ENCODE results near the gene THAP8.
A peak's percentile ranks its signal among the peaks of the same experiment; 100 is the strongest.
"Not testable (repeated sequence)": the region's sequence is repeated elsewhere in the genome, so short reads cannot be mapped to it uniquely, and the experiment has no call there.

Gene THAP8

GRCh38 chr19:36068810-36069499, 14.9 kb upstream of the THAP8 start:
- DNase-seq (ENCODE audit: low read depth), result not testable (repeated sequence)

GRCh38 chr19:36067681-36068080, 13.6 kb upstream of the THAP8 start:
- no peak for DNase-seq (ENCODE audit: low read depth)

DNA sequence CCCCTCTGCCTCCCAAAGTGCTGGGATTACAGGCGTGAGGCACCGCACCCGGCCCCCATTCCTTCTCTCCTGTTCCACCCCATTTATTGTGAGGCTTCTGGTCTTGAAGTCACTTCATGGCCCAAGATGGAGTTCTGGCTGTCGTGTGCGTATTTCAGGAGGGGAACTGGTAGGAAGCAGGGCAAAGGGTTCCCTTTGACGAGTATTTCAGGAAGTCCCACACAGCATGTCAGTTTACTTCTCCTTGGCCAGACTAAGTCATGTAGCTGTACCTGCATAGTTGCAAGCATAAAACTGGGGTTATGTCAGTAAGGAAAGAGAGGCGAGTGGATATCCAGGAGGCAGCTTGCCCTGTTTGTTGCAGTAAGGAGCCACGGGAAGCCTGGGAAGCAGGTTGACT, 10.7 kb upstream of the THAP8 start:
- DNase-seq (ENCODE audit: low read depth), result no peak

- DNase-seq (ENCODE audit: low read depth), result no peak
Measured at GRCh38 chr19:36061367-36061766, 7.3 kb upstream of the THAP8 start.

- DNase-seq (ENCODE audit: low read depth), result no peak
Measured at GRCh38 chr19:36060430-36060829, 6.3 kb upstream of the THAP8 start.

DNA sequence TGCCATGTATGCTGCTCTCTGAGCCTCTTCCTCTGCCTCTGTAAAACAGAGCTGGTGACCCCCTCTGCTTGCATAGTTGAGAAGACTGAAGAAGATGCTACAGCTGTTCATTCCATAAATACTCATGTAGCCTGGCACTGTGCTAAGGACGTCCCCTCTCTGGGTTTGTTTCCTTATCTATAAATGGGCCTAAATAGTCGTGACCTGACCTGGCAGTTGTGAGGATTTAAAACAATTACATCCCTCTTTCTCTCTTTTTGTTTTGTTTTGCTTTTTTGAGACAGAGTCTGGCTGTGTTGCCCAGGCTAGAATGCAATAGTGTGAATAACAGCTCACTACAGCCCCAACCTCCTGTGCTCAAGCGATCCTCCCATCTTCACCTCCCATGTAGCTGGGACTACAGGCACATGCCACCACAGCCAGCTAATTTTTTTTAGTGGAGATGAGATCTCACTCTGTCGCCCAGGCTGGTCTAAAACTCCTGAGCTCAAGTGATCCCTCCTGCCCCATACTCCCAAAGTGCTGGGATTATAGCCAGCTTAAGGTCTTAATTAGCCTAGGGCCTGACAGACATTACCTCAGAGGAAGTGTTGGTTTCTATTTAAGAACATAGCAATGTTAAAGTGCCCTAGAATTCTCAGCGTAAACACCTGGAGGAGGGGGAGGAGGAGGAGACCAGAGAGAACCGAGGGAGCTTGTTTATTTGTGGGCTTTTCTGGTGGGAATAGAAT, 5.3 kb upstream of the THAP8 start:
- DNase-seq (ENCODE audit: low read depth), result no peak

DNA sequence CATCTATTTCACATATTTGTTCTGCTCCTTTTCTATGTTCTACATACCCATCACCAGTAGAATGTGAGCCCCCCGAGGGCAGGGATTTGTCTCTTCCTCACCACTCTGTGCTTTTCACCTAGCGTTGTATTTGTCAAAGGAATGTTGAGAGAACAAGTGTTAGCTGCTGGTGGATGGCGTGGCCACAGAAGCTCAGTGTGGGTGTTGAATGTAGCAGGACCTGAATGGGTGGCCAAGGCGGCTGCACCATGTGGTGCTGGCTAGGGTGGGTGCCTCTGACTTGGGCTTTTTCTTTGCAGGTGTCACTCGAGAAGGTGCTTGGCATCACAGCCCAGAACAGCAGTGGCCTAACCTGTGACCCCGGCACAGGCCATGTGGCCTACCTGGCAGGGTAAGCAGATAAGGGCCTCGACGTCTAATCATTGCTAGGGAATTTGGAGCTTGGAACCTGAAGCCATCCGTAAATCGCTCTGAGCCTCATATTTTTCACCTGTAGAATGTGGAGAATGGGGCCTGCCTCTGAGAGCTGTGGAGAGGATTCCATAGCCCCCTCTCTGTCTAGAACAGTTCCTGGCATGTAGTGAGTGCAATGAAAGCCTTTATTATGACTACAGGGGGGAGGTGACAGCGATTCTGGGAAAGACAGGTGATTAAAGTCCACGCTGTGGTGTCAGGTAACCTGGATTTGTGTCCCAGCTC, 4.5 kb upstream of the THAP8 start:
- DNase-seq (ENCODE audit: low read depth), result no peak

DNA sequence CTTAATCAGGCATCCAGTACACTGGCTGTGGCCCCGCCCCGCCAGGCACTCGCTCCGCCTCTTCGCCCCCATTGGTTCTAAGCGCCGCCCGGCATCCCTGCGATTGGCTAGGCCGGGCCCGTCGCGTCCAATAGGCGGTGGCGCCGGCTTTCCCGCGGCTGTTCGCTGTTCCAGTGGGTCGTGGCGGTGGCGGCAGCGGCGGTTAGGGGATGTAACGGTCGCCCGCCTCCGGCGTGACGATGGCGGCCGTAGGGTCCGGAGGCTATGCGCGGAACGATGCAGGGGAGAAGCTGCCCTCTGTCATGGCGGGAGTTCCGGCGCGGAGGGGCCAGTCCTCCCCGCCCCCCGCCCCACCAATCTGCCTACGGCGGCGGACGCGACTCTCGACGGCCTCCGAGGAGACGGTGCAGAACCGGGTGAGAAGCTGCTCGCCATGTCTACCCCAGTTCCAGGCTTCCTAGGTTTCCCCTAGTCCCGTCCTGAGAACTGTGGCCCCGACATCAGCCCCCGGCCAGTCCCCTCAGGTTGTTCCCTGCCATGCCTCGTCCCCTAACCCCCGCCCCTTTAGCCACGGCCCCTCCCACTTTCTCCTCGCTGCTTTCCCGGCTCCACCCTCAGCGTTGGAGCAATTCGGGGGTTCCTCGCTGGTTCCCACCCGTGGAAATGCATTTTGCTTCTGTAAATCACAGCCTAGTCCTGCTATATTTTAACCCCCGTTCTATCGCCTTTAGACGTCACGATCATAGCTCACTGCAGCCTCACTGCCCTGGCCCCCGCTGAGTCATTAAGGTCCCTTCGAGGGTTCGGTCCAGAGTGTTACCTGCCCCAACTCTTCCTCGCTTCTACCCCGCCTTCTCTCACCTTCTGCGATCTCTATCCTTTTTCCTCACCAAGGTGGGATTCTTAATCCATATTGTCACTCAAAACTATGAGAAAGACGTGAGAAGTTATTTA, 925 bp upstream of the THAP8 start, which contains the start of gene WDR62:
TSS of gene WDR62 (plus strand) at position 165 of the 954 bp plus-strand sequence. CDS start at position 240, 75 bp downstream.
- DNase-seq (ENCODE audit: low read depth), result peak; percentile 90

DNA sequence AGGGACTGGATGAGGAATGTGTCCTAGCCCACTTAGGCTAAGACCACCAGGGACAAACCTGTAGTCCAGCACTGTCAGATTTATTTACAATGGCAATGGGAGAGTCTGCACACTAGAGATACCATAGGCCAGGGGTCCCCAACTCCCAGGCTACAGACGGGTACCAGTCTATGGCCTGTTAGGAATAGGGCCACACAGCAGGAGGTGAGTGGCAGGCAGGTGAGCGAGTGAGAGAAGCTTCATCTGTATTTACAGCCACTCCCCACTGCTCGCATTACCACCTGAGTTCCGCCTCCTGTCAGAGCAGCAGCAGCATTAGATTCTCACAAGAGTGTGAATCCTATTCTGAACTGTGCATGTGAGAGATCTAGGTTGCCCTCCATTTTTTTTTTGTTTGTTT, 2.4 kb downstream of the THAP8 start:
- DNase-seq (ENCODE audit: low read depth), result no peak

DNA sequence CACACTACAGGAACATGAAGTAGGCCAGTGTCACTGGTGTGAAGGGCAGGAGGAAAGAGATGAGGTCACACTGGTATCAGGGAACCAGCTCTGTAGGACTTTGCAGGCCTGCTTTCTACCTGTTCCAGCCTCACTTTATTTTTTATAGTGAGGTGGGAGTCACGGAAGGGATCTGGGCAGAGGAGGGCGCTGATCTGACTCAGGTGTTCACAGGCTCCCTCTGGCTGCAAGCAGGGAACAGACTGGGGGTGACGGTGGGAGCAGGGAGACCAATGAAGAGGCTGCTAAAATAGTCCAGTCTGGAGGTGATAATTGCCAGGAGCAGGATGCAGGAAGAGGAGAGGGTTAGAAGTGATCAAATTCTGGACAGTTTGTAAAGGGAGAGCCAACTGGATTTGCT, 2.8 kb downstream of the THAP8 start:
- DNase-seq (ENCODE audit: low read depth), result no peak

DNA sequence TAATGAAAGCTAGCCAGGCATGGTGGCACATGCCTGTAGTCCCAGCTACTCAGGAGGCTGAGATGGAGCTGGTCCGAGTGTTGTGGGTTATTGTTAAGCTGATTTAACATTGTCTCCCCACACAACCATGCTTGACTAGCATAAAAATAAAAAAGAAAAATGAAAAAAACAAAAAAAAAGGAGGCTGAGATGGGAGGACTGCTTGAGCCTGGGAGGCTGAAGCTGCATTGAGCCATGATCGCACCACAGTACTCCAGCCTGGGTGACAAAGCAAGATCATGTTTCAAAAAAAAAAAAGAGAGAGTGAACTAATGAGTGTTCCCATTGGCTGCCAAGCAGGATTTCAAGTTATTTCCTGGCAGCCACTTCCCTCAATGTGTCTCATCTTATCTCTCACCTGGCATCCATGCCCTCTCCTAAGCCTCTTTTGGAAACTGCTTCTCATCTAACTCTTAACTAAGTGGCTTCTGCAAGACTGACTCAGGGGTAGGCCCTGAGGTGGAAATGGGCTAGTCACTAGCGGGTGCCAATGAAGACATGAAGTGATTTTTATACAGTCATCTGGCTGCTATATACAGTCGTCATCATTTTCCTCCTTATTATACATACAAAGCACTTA, 4.9 kb downstream of the THAP8 start:
- no peak for DNase-seq (ENCODE audit: low read depth)

DNA sequence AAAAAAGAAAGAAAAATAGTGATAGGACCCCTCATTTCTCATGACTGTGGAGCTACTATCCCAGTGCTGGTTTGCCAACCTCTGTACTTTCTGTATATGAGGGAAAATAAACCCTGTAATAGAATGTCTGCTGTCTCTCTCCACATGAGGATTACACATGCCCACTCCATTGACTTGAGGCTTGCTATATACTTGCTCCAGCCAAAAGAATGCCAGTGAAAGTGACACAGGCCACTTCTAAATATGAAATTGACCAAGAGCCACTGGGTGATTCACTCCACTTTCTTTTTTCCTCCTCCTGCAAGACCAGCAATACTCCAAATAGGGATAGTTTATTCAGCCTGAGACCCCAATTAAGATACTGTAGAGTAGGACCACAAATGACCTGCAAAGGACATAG, 6.2 kb downstream of the THAP8 start:
- DNase-seq (ENCODE audit: low read depth), result no peak

GRCh38 chr19:36046443-36047050, 7.5 kb downstream of the THAP8 start:
- no peak for DNase-seq (ENCODE audit: low read depth)

- DNase-seq (ENCODE audit: low read depth), result no peak
Measured at GRCh38 chr19:36043952-36044351, 10.1 kb downstream of the THAP8 start.

DNA sequence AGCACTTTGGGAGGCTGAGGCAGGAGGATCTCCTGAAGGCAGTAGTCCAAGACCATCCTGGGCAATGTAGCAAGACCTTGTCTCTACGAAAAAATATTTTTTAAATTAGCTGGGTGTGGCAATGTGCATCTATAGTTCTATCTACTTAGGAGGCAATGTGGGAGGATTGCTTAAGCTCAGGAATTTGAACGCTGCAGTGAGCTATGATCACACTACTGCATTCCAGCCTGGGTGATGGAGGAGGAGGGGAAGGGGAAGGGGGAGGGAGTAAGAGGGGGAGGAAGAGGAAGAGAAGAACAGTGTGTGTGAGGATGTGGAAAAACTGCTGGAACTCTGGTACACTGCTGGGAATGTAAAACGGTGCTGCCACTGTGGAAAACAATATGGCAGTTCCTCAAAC, 12.3 kb downstream of the THAP8 start:
- no peak for DNase-seq (ENCODE audit: low read depth)

- not testable (repeated sequence) for DNase-seq (ENCODE audit: low read depth)
Measured at GRCh38 chr19:36041092-36041491, 13.0 kb downstream of the THAP8 start.

DNA sequence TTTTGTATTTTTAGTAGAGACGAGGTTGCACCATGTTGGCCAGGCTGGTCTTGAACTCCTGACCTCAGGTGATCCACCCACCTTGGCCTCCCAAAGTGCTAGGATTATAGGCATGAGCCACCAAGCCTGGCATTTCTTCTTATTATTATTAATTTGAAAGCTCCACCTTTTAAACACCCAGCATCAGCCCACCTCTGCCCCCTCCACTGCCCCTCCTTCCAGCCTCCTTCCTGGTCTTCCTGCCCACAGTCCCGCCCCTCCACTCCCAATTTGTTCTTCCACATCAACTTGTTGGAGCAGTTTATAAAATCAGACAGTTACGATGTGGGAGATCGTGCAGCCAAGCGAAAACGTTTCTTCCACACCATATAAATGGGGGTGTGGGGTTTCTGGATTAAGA, 13.6 kb downstream of the THAP8 start:
- no peak for DNase-seq (ENCODE audit: low read depth)

- DNase-seq (ENCODE audit: low read depth), result peak; percentile 45
Measured at GRCh38 chr19:36032251-36033104, 21.6 kb downstream of the THAP8 start, which contains the start of gene CLIP3. CLIP3 (minus strand) TSS chr19:36032873; CDS start chr19:36032357, 516 bp downstream.

DNA sequence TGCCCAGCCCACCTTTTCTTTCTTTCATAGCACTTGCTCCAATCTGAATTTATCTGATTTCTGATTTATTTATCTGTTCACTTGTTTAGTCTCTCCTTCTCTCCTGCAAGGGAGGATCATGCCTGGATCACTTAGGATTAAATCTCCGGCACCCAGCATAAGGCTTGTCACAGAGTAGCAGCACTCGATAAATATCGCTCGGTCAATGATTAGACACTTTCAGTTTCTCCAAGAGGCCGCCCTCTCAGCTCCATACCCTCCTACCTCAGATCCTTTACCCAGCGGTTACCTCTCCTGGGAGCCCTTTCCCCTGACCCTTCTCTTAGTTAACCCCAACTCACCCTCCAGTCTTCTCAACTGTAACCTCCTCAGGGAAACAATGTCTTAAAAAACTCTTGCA, 22.8 kb downstream of the THAP8 start:
- DNase-seq (ENCODE audit: low read depth), result no peak
